ENCODE results near the gene CDO1.

DNA sequence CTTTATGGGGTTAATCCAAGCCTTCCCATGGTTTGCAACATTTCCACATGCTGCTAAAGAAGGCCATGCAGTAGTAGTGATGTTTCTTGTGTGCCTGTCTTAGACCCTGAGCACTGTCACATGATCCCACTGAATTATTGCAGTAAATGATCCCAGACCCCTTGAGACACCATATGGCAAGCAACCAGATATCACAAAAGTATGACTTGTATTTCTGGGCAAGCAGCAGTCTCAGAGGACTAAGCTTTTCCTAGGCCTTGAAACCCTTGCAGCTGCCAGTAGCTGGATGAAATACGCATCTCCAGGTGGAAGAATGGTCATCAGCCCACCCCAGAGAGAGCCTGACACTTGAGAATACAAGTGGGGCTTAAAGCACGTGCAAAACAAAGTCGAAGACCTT lies 41.8 kb downstream of the CDO1 start:
- no peak for TF ChIP-seq OSR1 (CRISPR knock-in tag; IDR thresholded peaks at IDR 0.05)
- no peak for TF ChIP-seq ISL1 (CRISPR knock-in tag; IDR thresholded peaks at IDR 0.05)
- no peak for TF ChIP-seq RARB (CRISPR knock-in tag; IDR thresholded peaks at IDR 0.05)
- TF ChIP-seq, protein P1, sequence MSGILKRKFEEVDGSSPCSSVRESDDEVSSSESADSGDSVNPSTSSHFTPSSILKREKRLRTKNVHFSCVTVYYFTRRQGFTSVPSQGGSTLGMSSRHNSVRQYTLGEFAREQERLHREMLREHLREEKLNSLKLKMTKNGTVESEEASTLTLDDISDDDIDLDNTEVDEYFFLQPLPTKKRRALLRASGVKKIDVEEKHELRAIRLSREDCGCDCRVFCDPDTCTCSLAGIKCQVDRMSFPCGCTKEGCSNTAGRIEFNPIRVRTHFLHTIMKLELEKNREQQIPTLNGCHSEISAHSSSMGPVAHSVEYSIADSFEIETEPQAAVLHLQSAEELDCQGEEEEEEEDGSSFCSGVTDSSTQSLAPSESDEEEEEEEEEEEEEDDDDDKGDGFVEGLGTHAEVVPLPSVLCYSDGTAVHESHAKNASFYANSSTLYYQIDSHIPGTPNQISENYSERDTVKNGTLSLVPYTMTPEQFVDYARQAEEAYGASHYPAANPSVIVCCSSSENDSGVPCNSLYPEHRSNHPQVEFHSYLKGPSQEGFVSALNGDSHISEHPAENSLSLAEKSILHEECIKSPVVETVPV (CRISPR knock-in tag; IDR thresholded peaks at IDR 0.05), result no peak
- TF ChIP-seq PPARA (CRISPR knock-in tag; IDR thresholded peaks at IDR 0.05; ENCODE audit: borderline replicate concordance), result no peak
- TF ChIP-seq GLIS3 (CRISPR knock-in tag; IDR thresholded peaks at IDR 0.05), result no peak
- no peak for TF ChIP-seq ZFP3 (CRISPR knock-in tag; IDR thresholded peaks at IDR 0.05)
- TF ChIP-seq, protein P2, sequence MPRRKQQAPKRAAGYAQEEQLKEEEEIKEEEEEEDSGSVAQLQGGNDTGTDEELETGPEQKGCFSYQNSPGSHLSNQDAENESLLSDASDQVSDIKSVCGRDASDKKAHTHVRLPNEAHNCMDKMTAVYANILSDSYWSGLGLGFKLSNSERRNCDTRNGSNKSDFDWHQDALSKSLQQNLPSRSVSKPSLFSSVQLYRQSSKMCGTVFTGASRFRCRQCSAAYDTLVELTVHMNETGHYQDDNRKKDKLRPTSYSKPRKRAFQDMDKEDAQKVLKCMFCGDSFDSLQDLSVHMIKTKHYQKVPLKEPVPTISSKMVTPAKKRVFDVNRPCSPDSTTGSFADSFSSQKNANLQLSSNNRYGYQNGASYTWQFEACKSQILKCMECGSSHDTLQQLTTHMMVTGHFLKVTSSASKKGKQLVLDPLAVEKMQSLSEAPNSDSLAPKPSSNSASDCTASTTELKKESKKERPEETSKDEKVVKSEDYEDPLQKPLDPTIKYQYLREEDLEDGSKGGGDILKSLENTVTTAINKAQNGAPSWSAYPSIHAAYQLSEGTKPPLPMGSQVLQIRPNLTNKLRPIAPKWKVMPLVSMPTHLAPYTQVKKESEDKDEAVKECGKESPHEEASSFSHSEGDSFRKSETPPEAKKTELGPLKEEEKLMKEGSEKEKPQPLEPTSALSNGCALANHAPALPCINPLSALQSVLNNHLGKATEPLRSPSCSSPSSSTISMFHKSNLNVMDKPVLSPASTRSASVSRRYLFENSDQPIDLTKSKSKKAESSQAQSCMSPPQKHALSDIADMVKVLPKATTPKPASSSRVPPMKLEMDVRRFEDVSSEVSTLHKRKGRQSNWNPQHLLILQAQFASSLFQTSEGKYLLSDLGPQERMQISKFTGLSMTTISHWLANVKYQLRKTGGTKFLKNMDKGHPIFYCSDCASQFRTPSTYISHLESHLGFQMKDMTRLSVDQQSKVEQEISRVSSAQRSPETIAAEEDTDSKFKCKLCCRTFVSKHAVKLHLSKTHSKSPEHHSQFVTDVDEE (CRISPR knock-in tag; IDR thresholded peaks at IDR 0.05), result no peak
- TF ChIP-seq ZNF70 (CRISPR knock-in tag; IDR thresholded peaks at IDR 0.05), result no peak
- no peak for TF ChIP-seq TOX (CRISPR knock-in tag; IDR thresholded peaks at IDR 0.05; ENCODE audit: borderline replicate concordance)
- no peak for TF ChIP-seq ZFP30 (CRISPR knock-in tag; IDR thresholded peaks at IDR 0.05)

Data from SK-N-SH treated with all-trans-retinoic acid at 6 μM for 48 hours (cell line).